ENCODE measurements around the gene APEH. TPM values are rescaled to one million over a fixed set of nuclear protein-coding genes. Genes with fewer than 3 reads are reported as not detected.
A peak's percentile ranks its signal among the peaks of the same experiment; 100 is the strongest.
"Not testable (repeated sequence)": the region's sequence is repeated elsewhere in the genome, so short reads cannot be mapped to it uniquely, and the experiment has no call there.

APEH gene
- total RNA-seq, 2 experiments from 2014 or later, result 110 to 137 TPM

DNA sequence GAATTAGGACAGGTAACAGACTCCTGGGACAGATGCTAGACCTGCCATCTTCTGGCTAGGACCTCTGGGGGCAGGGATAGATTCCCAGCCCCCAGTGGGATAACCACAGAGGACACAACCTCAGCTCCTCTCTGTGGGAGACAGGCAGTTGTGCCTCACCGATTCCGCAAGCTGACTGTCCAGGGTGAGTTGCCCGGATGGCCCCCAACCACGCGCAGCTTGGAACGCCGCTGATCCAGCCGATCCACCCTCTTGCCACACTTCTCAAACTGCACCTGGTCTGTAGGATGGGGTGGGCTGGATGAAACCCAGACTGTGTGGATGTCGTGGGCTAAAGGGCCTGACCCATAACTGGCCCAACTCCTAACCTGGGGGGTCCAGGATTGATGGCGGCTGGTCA lies 11.0 kb downstream of the APEH start:
- CTCF ChIA-PET, H3K4me3 Mint-ChIP-seq: not testable (repeated sequence)

DNA sequence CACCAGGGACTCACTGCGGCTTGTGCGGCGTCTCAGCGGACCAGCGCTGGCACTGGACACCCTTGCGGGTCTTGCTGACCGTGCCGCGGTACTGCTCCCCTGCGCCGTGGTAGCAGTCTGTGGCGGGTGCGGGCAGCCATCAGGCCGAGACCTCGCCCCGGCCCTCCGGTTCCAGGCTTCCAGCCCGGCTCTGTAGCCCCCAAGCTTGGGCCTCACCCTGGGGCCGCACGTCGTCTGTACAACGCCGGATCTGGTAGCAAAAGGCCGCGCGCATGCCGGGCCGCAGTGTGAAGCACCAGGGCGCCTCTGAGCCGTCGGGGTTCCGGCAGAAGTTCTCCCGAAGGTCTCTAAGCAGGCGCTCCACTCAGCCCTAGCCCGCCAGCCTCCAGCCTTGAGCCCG lies 11.7 kb downstream of the APEH start:
- H3K27ac Mint-ChIP-seq; CTCF ChIA-PET; POLR2A ChIA-PET; H3K9me3 Mint-ChIP-seq (ENCODE audit: low read depth); H3K4me3 Mint-ChIP-seq; H3K27me3 Mint-ChIP-seq: not testable (repeated sequence)
- peak; percentile 4 for ATAC-seq
- DNase-seq, result peak; percentile 35
- H3K4me1 Mint-ChIP-seq, result peaks cover 22% of the 10 kb centered on the region
- intact Hi-C loops (cut with DNase I, micrococcal nuclease), result loop anchor here in 1 of 2 experiments (5.0 kb wide), 1 partner anchor 671 kb away; the partner anchor contains the start of gene TMEM115
- peaks cover 12% of the 10 kb centered on the region for H3K36me3 Mint-ChIP-seq (ENCODE audit: low read depth)

More for the DNA sequence above, 11.0 kb downstream of the APEH start:
- H3K4me1 Mint-ChIP-seq, result peaks cover 16% of the 10 kb centered on the region
- peaks cover 14% of the 10 kb centered on the region for H3K36me3 Mint-ChIP-seq (ENCODE audit: low read depth)
- POLR2A ChIA-PET; H3K9me3 Mint-ChIP-seq (ENCODE audit: low read depth); DNase-seq; H3K27ac Mint-ChIP-seq; H3K27me3 Mint-ChIP-seq; ATAC-seq: not testable (repeated sequence)
- intact Hi-C loops (cut with DNase I, micrococcal nuclease), result loop anchor here in 1 of 2 experiments (5.0 kb wide), 1 partner anchor 672 kb away; the partner anchor contains the start of gene TMEM115

- peaks cover 12% of the 10 kb centered on the region for H3K36me3 Mint-ChIP-seq (ENCODE audit: low read depth)
- intact Hi-C loops (cut with DNase I, micrococcal nuclease), result loop anchor here in 1 of 2 experiments (5.0 kb wide), 1 partner anchor 671 kb away; the partner anchor contains the start of gene TMEM115
- peaks cover 27% of the 10 kb centered on the region for H3K4me1 Mint-ChIP-seq
- H3K27me3 Mint-ChIP-seq; POLR2A ChIA-PET; CTCF ChIA-PET; H3K9me3 Mint-ChIP-seq (ENCODE audit: low read depth); H3K27ac Mint-ChIP-seq: not testable (repeated sequence)
- DNase-seq (peak; percentile 49), ATAC-seq (peak; percentile 5)
- peak overlapping the region; percentile 43 for H3K4me3 Mint-ChIP-seq
These were observed 12.2 kb downstream of the APEH start for GRCh38 chr3:49686346-49686745.

- H3K9me3 Mint-ChIP-seq (ENCODE audit: low read depth); CTCF ChIA-PET; H3K27me3 Mint-ChIP-seq; POLR2A ChIA-PET; H3K27ac Mint-ChIP-seq: not testable (repeated sequence)
- DNase-seq (peak; percentile 67), ATAC-seq (peak; percentile 39)
- Mint-ChIP-seq H3K4me1 (peaks cover 30% of the 10 kb centered on the region), H3K36me3 (ENCODE audit: low read depth) (peaks cover 12% of the 10 kb centered on the region), H3K4me3 (peak overlapping the region; percentile 43)
- intact Hi-C loops (cut with DNase I, micrococcal nuclease), result loop anchor here in 1 of 2 experiments (5.0 kb wide), 1 partner anchor 670 kb away; the partner anchor contains the start of gene TMEM115
These were observed 12.7 kb downstream of the APEH start for GRCh38 chr3:49686769-49687423.

GRCh38 chr3:49687424-49687795 lies 13.3 kb downstream of the APEH start:
- Mint-ChIP-seq H3K4me1 (peaks cover 30% of the 10 kb centered on the region), H3K36me3 (ENCODE audit: low read depth) (peaks cover 12% of the 10 kb centered on the region)
- H3K9me3 Mint-ChIP-seq (ENCODE audit: low read depth); POLR2A ChIA-PET; H3K27ac Mint-ChIP-seq; H3K4me3 Mint-ChIP-seq; H3K27me3 Mint-ChIP-seq; CTCF ChIA-PET; DNase-seq; ATAC-seq: not testable (repeated sequence)
- intact Hi-C loops (cut with DNase I, micrococcal nuclease), result loop anchor here in 1 of 2 experiments (5.0 kb wide), 1 partner anchor 670 kb away; the partner anchor contains the start of gene TMEM115

DNA sequence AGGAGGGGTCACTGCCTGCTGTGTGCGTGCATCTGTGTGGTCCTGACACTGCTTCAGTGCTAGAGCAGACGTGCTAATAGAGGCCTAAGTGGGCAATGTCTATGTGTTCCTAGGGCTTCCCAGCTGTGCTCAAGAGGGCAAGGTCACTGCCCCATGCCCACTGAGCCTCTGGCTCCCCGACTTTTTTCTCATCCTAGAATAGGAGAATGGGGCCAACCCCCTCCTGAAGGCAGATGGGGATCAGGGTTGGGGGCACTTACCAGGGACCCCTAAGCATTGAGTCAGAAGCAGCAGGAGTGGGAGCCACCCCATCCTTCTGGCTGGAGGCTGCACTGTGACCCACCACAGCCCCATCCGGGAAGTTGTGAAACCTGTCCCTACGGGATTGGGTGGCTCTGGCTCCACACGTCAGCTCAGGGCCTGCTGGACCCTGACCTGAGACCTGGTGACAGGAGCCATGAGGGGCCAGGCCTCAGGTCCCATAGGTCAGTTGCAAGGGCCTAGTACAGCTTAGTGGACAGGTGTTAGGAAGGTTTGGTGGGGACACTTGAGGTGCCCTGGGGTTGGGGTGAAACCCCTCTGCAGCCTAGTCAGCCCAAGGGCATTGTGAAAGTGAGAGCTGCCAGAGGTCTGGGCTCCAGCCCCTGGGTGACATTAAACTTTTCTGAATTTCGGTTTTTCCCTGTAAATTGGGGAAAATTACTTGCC lies 14.3 kb downstream of the APEH start:
- POLR2A ChIA-PET, result interaction anchor here (0.6 kb wide), 1 partner anchor 924 kb away, joined by 3 read pairs; no protein-coding TSS in a partner anchor
- peak overlapping the region; percentile 90 for H3K4me3 Mint-ChIP-seq
- CTCF ChIA-PET; H3K27me3 Mint-ChIP-seq; H3K9me3 Mint-ChIP-seq (ENCODE audit: low read depth); H3K36me3 Mint-ChIP-seq (ENCODE audit: low read depth): not testable (repeated sequence)
- H3K4me1 Mint-ChIP-seq, result peaks cover 30% of the 10 kb centered on the region
- ATAC-seq (peak; percentile 2), DNase-seq (peak; percentile 35)
- intact Hi-C loops (cut with DNase I, micrococcal nuclease), result loop anchor here (1.0 to 5.0 kb wide), 8 partner anchors 14 to 669 kb away; partner anchors contain the start of genes APEH (in 2 of the 2), AMIGO3 (in 1 of the 2), BSN (in 1 of the 2) and DAG1 (in 1 of the 2)
- H3K27ac Mint-ChIP-seq, result peak overlapping the region; percentile 90

DNA sequence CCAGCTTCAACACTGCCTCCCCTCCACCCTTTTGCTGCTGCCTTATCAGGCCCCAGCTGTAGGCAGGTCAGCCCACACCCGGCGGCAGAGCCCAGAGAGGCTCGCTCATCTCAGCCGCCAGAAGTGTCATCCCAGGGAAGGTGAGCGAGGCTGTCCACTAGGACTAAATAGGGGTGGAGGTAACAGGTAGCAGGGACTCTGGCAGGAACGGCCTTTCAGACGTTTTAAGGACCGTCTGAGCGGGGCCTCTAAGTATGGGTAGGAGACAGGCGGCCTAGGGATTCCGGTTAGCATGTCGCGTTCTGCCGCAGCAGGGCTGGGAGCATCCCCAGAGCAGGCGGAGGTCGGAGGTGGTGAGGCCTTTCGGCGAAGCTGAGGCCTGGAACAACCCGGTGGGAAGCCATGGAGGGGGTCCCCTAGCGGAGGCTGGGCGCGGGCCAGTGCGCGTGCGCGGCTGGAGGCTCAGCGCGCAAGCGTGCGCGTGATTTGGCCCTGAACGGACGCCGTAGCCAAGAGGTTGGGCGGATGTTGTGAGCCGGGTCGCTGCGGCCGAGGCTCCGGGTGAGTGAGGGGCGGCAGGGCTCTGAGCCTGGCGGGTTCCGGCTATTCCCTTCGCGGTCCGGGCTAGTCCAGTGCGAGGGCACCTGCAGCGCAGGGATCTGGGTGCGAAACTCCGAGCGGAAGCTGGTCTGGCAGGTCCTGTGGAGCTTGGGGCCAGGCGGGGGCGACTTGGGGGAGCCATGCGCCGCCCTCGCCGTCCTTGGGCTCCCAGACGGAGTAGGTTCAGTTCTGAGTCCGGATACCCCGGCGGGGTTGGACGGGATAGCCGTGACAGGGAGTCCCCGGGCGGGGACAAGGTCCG lies 15.1 kb downstream of the APEH start, which contains the start of the genes MST1 and RNF123:
Gene MST1, minus strand, starts transcription at position 429 of the 862 bp plus-strand sequence. CDS start 783 bp downstream, outside the sequence.
Gene RNF123, plus strand, starts transcription at position 512 of the 862 bp plus-strand sequence. CDS start 1,609 bp downstream, outside the sequence.
- intact Hi-C loops (cut with DNase I, micrococcal nuclease), result loop anchor here (1.0 to 5.0 kb wide), 8 partner anchors 14 to 668 kb away; partner anchors contain the start of genes APEH (in 2 of the 2), AMIGO3 (in 1 of the 2), BSN (in 1 of the 2) and DAG1 (in 1 of the 2)
- CTCF ChIA-PET, result no interaction called here
- Mint-ChIP-seq H3K4me3 (peak within 1 kb of the TSS; percentile 90), H3K27ac (peak within 1 kb of the TSS; percentile 90), H3K4me1 (peaks cover 30% of the 10 kb centered on the region), H3K27me3 (no peaks in the 10 kb centered on the region), H3K9me3 (ENCODE audit: low read depth) (no peaks in the 10 kb centered on the region), H3K36me3 (ENCODE audit: low read depth) (peaks cover 6% of the 10 kb centered on the region)
- POLR2A ChIA-PET, result interaction anchor here (0.6 kb wide), 1 partner anchor 923 kb away, joined by 3 read pairs; no protein-coding TSS in a partner anchor
- ATAC-seq (peak; percentile 74), DNase-seq (peak; percentile 95)

DNA sequence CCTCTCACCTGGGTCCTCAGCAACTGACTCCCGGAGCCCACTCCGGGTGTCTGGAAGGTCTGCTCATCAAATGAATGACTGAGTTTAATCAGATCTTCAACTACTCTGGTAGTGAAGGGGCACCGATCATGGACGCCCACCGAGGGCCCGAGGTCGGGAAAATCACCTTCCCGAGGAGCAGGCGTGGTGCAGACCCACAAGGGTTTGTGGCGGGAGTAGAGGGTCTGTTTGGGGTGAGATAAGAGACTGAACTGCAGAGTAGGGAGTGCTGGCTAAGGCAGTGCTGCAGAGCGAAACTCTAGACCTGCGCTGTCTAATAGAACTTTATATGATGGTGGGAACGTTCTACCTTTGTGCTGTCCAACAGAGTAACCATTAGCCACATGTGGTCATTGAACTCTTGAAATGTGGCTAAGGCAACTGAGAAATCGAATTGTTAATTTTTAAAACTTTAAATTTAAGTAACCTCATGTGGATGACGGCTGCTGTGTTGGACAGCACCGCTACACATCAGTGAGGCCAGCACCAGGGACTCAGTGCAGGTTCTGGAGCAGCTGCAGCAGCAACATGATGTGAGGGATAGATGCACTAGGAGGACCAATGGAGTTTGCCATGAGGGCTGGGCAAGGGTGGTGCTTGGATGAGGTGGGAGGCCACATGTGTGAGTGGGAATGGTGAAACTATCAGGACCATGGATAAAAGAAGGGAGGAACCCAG lies 15.9 kb downstream of the APEH start:
- CTCF ChIA-PET, result interaction anchor here (0.6 kb wide), 1 partner anchor 189 kb away, joined by 4 read pairs; no protein-coding TSS in a partner anchor
- H3K27ac Mint-ChIP-seq, result peak overlapping the region; percentile 90
- H3K27me3 Mint-ChIP-seq; H3K36me3 Mint-ChIP-seq (ENCODE audit: low read depth); H3K9me3 Mint-ChIP-seq (ENCODE audit: low read depth); ATAC-seq; DNase-seq; POLR2A ChIA-PET: not testable (repeated sequence)
- H3K4me1 Mint-ChIP-seq, result peaks cover 30% of the 10 kb centered on the region
- intact Hi-C loops (cut with DNase I, micrococcal nuclease), result loop anchor here (1.0 to 5.0 kb wide), 8 partner anchors 15 to 667 kb away; partner anchors contain the start of genes APEH (in 2 of the 2), AMIGO3 (in 1 of the 2), BSN (in 1 of the 2) and DAG1 (in 1 of the 2)
- peak overlapping the region; percentile 90 for H3K4me3 Mint-ChIP-seq

DNA sequence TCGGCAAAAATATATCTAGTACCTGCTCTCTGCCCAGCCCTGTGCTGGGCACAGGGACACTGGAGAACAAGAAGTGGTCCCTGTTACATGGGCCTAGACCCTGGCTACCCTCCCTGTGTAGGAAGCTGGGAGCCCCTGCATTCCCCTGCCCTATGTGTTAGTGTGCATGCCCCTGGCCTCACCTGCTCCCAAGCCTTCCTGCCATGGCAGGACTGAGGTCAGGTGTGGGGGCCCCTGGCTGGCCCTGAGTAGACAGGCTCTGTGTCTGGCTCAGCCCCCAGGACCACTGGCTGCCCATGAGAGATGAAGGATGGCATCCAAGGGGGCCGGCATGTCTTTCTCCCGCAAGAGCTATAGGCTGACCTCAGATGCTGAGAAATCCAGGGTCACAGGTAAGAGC lies 16.7 kb downstream of the APEH start:
- DNase-seq; H3K27me3 Mint-ChIP-seq; POLR2A ChIA-PET; intact Hi-C loops (cut with DNase I, micrococcal nuclease); ATAC-seq; H3K27ac Mint-ChIP-seq; H3K36me3 Mint-ChIP-seq (ENCODE audit: low read depth); H3K9me3 Mint-ChIP-seq (ENCODE audit: low read depth): not testable (repeated sequence)
- CTCF ChIA-PET, result interaction anchor here (0.6 kb wide), 1 partner anchor 188 kb away, joined by 4 read pairs; no protein-coding TSS in a partner anchor
- Mint-ChIP-seq H3K4me3 (peak overlapping the region; percentile 90), H3K4me1 (peaks cover 30% of the 10 kb centered on the region)

- H3K27ac Mint-ChIP-seq; H3K36me3 Mint-ChIP-seq (ENCODE audit: low read depth); H3K4me3 Mint-ChIP-seq; POLR2A ChIA-PET; CTCF ChIA-PET; H3K27me3 Mint-ChIP-seq; DNase-seq; ATAC-seq; intact Hi-C loops (cut with DNase I, micrococcal nuclease); H3K9me3 Mint-ChIP-seq (ENCODE audit: low read depth): not testable (repeated sequence)
- H3K4me1 Mint-ChIP-seq, result peaks cover 28% of the 10 kb centered on the region
These were observed 17.3 kb downstream of the APEH start for GRCh38 chr3:49691481-49691880.

All from activated CD4-positive, alpha-beta T cell treated with anti-CD3 and anti-CD28 coated beads for 36 hours (primary cell).